Lung (tissue), 12 donors: ENCODE results near the gene ANGPTL8. TPM values are rescaled to one million over a fixed set of nuclear protein-coding genes. Genes with fewer than 3 reads are reported as not detected.

Experiments
- ATAC-seq: fragments of 200-7000 bp; cut with Tn5 transposase; one replicate; pipeline ENCODE4 v1.9.1; 2020; ENCODE audit warnings: moderate number of reproducible peaks; ENCODE audit not compliant: insufficient read depth, low FRiP score
- DNase-seq, 3 donors: peaks; one replicate each; pipeline ENCODE4 v3.0.0-alpha.2; 2013 to 2017
- H3K27ac ChIP-seq, 2 donors: one replicate each; pipeline ENCODE4 v1.5.1; 2013; ENCODE audit warnings: mild to moderate bottlenecking in 2 of 2, moderate library complexity in 2 of 2, control low read depth in 1 of 2, inconsistent platforms in 1 of 2, low read depth in 1 of 2, low read length in 1 of 2
- H3K27me3 ChIP-seq, 3 donors: one replicate each; pipeline ENCODE4 v1.5.1; 2013; ENCODE audit warnings: low read length in 2 of 3; ENCODE audit not compliant: control insufficient read depth in 3 of 3, insufficient read depth in 3 of 3
- H3K36me3 ChIP-seq, 4 donors: one replicate each; pipeline ENCODE4 v1.5.1; 2013; ENCODE audit warnings: low read length in 4 of 4, mild to moderate bottlenecking in 1 of 4, moderate library complexity in 1 of 4; ENCODE audit not compliant: control insufficient read depth in 4 of 4, insufficient read depth in 4 of 4
- H3K4me1 ChIP-seq, 5 donors: one replicate each; pipeline ENCODE4 v1.5.1; 2013; ENCODE audit warnings: low read length in 5 of 5, mild to moderate bottlenecking in 2 of 5, moderate library complexity in 1 of 5; ENCODE audit not compliant: control insufficient read depth in 5 of 5, insufficient read depth in 5 of 5
- H3K4me3 ChIP-seq: one replicate; pipeline ENCODE4 v1.5.1; 2013; ENCODE audit warnings: mild to moderate bottlenecking, control low read depth, moderate library complexity
- H3K9ac ChIP-seq, 2 donors: one replicate each; pipeline ENCODE4 v1.5.1; 2013; ENCODE audit warnings: low read length in 2 of 2, control low read depth in 1 of 2; ENCODE audit not compliant: insufficient read depth in 1 of 2
- H3K9me3 ChIP-seq, 4 donors: one replicate each; pipeline ENCODE4 v1.5.1; 2013; ENCODE audit warnings: low read length in 3 of 4, mild to moderate bottlenecking in 1 of 4, moderate library complexity in 1 of 4; ENCODE audit not compliant: control insufficient read depth in 4 of 4, insufficient read depth in 3 of 4
- CTCF ChIP-seq: IDR thresholded peaks from 2 replicates; pipeline ENCODE4 v1.5.1; 2012; ENCODE audit warnings: mild to moderate bottlenecking; ENCODE audit errors: control extremely low read depth, extremely low read depth
- WGBS, 2 donors: extraction: QIAGEN DNeasy Blood & Tissue Kit; methylation state at CpG; one replicate each; pipeline ENCODE4 v1.1.7; 2013; 5-methylcytosine and 5-hydroxymethylcytosine counted together
- polyA plus RNA-seq, 2 donors: library from polyadenylated mRNA; stranded (reverse); fragments of 200-250 nt; gene quantifications; one replicate each; pipeline ENCODE4 v1.2.1, GENCODE V29; 2013
- total RNA-seq, 2 donors: library from RNA; depleted of rRNA in 1 of 2; stranded (reverse); fragments of >200 nt in 1 of 2; gene quantifications; one replicate each; pipeline ENCODE4 v1.2.1, GENCODE V29; 2014 to 2021
- donor health status: control.
- donor health status: control.
- donor health status: Bipolar disorder and iron deficiency.
- donor health status: healthy.
- donor health status: DM: yes; HTN: yes; CAD: no.

ANGPTL8 gene
- total and polyA plus RNA-seq, 4 donors, result 0.19 to 1.0 TPM; not detected in 2

GRCh38 chr19:11204943-11205349 lies 34.5 kb upstream of the ANGPTL8 start:
- H3K27me3 ChIP-seq, result no peaks in the 10 kb centered on the region
- H3K4me3 ChIP-seq, result no peak overlapping the region
- ATAC-seq, result no peak
- TF ChIP-seq CTCF, result no peak
- 25 to 48% methylated on average over 5 of the region's 5 CpGs for WGBS, 2 donors
- H3K27ac ChIP-seq, result peak overlapping the region in 1 of 2 donors; percentile 3
- H3K9ac ChIP-seq, result no peak overlapping the region
- DNase-seq, result no peak
- peaks cover 0 to 10% (median 0%) of the 10 kb centered on the region in 5 donors for H3K4me1 ChIP-seq
- H3K9me3 ChIP-seq, result no peaks in the 10 kb centered on the region
- peaks cover 0 to 37% (median 6%) of the 10 kb centered on the region in 4 donors for H3K36me3 ChIP-seq

GRCh38 chr19:11205939-11206570 lies 33.4 kb upstream of the ANGPTL8 start:
- no peak for TF ChIP-seq CTCF
- DNase-seq (no peak), ATAC-seq (no peak)
- Histone ChIP-seq H3K27me3 (no peaks in the 10 kb centered on the region), H3K4me1 (peaks cover 0 to 10% (median 0%) of the 10 kb centered on the region in 5 donors), H3K4me3 (no peak overlapping the region), H3K9me3 (no peaks in the 10 kb centered on the region), H3K27ac (no peak overlapping the region), H3K36me3 (peaks cover 0 to 37% (median 14%) of the 10 kb centered on the region in 4 donors), H3K9ac (no peak overlapping the region)
- 85 to 87% methylated on average over 9 of the region's 9 CpGs for WGBS, 2 donors

GRCh38 chr19:11208561-11209471 lies 30.6 kb upstream of the ANGPTL8 start:
- no peak overlapping the region for H3K4me3 ChIP-seq
- DNase-seq, result peak; percentile 33 to 72 (median 68)
- H3K9me3 ChIP-seq, result no peaks in the 10 kb centered on the region
- no peak overlapping the region for H3K27ac ChIP-seq
- TF ChIP-seq CTCF, result no peak
- WGBS, 2 donors, result 87 to 88% methylated on average over 37 to 38 of the region's 38 CpGs
- peaks cover 0 to 43% (median 22%) of the 10 kb centered on the region in 4 donors for H3K36me3 ChIP-seq
- ATAC-seq, result no peak
- H3K4me1 ChIP-seq, result no peaks in the 10 kb centered on the region
- H3K27me3 ChIP-seq, result no peaks in the 10 kb centered on the region
- no peak overlapping the region for H3K9ac ChIP-seq
